HT-29 (cell line): ENCODE measurements around the gene PTPRN2. TPM values are rescaled to one million over a fixed set of nuclear protein-coding genes. Genes with fewer than 3 reads are reported as not detected.

Experiments used
- DNase-seq: peaks from one replicate; pipeline ENCODE4 v3.0.0-alpha.2; 2015; ENCODE audit warnings: low spot score
- total RNA-seq: library from RNA; depleted of rRNA; stranded (reverse); fragments of >200 nt; shearing (Covaris generic); gene quantifications from 2 replicates; pipeline ENCODE4 v1.2.3, GENCODE V29; 2014

The PTPRN2 gene
- total RNA-seq, 1 experiment from 2014 or later: 1.7 TPM

DNA sequence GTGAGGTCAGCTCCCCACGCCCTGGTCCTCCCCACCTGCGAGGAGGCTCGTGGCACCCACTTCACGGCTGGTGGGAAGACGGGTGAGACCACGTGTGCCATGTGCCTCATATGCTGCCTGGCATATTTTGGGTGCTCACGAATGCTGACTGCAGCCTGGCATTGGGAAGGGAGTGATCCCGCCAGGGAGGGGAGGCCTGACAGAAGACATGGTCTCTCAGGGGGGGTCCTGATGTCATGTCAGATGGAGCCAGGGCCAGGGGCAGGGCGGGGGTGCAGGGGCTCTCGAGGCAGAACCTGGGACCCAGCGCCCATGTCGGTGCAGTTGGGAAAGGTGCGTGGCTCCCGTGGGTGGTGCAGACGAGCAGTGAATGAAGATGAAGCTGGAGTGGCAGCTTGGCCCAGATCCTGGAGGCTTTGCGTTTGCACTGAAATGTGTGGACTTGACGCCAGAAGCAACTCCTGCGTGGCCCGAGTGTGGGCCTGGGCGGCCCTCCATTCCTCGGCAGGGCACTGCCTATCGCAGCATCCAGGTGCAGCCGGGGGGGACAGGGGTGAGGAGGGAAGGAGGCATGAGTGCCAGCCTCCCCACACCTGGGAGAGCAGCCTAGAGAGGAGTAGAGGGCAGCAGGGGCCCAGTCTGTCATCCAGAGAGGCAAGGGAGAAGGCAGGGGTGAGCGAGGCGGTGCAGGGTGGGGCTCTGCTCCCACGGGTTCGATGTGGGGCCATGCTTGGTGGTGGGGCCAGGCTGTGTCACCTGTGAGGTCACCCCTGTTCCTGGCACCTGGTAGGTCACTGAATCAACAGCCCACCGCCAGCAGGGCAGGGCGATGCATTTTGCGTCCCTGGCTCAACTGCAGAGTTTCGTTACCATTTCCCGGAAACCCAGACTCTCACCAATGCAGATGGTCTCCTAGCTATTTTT, 865.2 kb downstream of the PTPRN2 start:
- no peak for DNase-seq

DNA sequence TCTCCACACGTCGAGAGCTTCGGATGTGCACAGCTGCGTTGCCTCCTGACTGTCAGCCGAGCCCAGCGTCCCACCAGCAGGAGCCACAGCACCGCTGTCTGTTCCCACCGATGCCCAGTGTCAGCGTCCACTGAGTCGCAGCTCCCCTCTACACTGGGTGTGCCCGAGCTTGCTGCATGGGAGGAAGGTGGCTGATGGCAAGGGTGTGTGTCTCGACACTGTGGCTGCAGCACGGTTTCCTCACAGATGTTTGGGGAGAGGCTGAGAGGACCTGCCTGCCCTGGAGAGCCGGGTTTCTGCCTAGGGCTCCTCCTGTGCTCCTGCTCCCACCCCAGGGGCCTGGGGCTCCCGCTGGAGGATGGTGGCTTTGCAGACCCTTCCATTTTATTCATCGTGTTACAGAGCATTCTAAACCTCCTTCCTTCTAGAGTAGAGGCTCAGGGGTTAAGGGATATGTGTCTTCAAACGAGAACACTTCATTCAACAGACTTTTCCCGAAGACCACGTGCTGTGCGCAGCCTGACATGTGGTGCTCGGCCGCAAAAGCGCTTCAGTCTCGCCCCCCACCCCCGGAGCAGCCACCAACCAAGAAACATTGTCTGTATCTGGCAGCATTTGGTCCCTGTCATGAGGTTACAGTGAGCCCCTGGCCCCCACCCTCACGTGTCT, 866.0 kb downstream of the PTPRN2 start:
- no peak for DNase-seq

DNA sequence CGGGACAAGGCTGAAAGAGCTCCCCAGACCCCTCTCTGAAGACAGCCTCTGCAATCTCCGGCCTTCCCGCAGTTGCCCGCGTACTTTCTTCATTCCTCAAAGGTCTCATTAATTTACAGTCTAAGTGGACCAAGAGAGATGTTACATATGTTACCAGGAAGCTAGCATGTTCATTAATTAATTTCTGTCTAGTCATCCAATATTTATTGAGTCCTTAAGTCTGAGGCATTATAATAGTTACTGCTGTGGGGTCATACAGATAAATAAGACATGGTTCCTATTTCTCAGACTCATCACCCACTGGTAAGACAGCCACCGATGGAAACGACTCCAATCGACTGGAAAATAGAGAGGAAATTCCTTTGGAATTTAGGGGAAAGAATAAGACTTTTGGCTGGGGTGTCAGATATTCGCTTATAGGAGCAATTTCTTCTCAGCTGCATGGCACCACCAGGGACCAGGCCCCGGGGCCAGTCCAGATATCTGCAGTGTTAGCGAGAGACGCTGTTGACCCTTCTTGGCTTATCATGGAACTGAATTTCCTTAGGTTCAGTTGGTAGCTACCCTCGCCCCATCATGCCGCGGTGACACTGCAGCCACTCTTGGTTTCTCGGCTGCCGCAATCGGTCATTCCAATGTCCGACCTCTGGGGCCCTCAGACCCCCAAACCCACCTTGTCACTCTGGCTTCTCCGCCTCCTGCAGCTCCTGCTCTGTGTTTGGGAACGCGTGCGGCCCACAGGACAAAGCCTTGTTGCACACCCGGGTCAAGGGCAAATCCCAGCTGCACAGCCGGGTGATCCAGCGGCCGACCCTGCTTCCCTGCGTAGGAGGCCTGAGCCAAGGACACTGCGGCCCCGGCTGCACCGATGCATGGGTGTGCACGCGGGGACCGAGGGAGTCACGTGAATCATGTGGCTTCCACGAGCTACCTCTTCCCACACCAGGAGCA, 867.6 kb downstream of the PTPRN2 start:
- DNase-seq: no peak

DNA sequence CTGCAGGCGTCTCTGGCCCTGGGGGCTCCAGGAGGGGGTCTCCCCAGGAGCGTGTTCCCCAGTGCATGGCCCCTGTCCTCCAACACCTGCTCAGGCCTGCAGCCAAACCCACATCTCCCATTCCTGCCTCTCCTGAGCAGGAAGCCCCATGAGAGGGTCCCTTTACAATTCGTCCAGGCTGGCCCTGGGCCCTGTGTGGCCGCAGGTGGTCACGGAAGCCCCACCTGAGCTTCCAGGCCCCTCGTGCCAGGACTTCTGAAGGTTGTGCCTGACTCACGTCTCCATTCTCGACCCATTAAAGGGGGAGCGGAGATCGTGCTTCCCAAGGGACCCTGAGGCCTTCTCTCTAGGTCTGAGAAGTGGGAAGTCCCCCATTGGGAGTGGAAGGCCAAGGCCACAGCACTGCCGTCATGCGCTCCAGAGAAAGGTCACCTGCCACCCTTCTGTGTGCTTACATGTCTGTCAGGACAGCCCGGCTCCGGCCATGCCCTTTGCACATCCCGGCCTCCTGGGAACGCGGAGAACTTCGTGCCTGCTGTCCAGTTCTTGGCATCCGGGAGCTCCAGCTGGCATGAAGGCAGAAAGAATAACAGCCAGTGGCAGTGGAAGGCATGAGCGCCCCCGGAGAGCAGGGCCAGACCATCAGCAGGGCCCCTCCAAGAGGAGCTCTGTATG, 868.5 kb downstream of the PTPRN2 start:
- DNase-seq: no peak

DNA sequence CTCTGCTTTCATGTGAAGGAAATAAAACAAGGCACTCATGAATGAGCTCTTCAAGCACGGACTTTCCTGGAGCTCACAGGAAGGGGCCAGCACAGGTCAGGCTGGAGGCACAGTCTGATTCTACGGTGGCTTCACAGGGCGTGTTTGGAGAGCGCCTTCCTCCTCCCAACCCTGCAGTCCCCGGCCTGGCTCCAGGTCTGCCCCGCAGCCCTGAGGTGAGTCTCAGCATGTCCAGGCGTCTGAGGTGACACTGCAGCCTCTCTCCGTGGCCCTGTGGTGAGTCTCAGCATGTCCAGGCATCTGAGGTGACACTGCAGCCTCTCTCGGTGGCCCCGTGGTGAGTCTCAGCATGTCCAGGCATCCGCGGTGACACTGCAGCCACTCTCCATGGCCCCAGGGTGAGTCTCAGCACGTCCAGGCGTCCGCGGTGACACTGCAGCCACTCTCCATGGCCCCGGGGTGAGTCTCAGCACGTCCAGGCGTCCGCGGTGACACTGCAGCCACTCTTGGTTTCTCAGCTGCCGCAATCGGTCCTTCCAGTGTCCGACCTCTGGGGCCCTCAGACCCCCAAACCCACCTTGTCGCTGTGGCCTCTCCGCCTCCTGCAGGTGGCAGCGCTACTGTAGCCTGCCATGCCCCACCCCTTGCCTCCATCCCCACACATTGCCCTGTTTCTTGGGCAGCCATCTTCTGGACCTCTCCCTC, 869.2 kb downstream of the PTPRN2 start:
- no peak for DNase-seq

DNA sequence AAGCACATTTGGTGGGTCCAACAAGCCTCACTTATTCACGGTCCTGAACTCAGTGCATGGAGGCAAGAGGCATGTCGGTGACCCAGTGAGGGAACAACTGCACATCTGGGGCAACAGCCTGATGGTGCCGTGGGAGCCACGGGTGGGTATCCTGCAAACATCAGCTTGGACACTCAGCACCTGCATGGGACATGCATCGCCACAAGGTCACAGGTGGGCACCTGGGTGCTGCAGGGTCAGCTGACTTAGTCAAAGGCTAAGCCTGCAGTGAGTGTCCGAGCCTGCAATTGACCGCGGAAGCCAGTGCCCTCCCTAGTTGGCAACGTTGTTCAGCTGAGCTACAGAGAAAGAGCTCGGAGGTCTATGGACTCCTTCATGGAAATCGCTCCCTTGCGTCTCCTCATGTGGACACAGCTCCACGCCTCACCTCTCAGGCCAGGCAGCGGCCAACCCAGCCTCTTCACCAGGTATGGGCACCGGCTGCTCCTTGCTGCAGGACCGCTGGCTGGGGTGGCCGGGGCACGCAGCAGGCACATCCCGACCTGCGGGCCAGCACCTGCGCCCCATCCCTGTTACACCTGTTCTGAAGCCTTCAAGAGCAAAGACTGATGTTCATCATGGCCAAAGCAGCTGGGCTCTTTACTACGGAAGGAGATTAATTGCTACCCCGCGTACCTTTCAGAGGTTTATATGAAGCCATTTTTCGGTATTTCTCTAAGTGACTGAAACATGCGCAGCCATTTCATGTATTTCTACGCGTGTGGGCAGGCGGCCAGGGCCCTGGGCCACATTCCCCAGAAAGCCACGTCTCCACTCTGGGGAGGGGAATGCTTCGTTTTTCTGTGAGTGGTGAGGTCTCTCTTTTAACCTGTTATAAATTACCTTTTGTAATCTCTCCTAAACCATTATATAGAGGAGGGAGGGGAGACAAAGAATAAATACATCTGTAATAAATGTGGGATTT, 870.1 kb downstream of the PTPRN2 start:
- DNase-seq: no peak

DNA sequence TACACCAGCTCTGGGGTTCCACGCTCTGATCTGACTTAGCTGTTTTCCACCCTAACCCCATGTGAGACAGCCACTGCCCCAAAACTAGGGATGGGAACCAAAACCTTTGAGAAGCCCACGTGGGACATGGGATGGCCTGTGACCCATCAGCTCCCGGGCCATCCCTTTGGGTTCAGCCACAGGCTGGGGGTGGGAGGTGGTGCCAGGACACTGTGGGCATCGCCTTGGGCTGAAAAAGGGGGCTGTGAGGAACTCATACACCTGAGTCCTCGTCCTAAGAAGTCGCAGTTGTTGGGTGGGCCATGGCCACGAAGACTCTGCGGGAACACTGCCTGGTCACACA, 871.7 kb downstream of the PTPRN2 start:
- DNase-seq: no peak

DNA sequence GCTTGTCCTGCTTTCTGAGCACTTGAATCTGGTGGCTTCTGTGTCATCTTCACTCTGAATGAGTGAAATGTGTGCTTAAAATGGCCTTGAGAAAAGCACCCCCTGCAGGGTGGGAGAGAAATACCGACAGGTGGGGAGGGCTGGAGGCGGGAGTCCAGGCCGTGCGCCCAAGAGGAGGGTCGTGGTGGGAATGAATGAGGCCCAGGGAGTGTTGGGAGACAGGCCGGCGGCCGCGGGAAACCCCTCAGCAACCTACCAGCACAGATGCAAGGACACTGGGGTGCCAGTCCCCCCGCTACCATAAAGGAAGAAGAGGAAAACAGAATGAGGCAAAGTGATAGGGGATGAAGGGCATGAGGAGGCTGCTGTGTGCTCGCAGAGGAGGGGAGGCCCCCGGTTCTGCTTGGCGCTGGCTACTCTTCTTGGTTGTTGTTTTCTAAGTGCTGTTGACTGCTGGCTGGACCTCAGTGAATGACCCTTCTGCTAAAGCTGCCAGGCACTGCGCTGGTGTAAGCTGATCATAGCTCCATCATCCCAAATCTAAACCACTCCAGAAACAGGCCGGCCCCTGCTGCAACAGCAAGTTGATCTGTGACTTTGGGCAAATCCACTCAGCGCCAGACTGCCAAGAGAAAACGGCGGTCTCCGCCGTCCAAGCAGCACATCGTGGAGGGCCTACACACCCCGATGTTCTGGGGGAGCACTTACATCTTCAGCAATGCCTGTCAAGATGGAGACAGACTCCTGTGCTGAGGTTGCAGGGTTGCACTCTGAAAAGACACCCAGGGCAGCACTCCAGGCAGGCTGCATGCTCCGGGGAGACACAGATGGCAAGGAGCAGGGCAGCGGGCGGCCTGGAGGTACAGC, 872.3 kb downstream of the PTPRN2 start:
- DNase-seq: no peak

DNA sequence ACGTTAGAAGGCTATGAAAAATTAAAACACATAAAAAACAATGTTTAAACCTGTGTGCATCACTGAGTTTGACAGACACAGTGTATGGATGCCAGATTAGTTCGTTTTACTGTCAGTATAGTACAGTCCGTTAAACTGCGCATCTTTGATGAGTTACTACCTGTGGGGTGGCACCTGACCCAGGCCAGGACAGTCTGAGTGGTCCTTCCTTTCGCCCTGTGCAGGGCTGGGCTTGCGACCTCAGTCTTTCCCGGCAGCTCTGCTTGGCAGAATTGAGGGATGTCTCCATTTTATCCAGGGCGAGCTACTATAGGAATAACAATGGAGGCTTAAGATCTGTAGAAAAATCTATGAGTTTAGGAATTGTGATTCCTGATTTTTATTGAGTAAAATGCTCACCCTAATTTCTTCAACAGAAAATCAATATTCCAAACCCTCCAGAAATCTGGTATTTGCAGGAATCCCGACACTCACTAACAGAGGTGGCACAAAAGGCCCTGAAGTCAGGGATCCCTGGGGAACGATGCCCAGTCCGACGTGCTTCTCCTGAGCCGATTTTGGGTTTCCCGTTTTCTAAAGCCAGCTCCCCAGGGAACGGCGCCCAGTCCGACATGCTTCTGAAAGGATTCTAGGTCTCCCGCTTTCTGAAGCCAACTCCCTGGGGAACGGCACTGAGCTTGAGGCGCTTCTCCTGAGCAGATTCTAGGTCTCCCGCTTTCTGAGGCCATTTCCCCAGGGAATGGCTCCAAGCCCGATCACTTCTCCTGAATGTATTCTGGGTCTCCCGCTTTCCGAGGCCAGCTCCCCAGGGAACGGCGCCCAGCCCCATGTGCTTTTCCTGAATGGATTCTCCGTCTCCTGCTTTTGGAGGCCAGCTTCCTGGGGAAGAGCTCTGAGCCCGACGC, 873.2 kb downstream of the PTPRN2 start:
- no peak for DNase-seq

DNA sequence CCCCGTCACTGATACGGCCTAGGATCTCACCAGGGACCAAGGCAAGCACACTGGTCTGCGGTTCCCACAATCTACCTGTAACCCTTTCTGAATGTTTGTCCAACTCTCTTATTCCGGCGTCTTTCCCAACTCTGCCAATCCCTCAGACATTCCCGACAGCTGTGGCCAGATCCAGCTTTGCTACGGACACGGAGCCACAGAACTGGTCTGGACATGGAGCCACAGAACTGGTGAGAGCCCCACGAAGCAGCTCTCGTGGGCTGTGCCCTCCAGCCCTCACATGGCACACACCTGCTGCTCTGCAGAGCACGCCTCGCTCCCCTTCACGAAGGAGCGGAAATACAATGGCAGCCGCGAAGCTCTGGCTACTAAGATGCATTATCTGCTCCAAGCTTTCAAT, 874.0 kb downstream of the PTPRN2 start:
- no peak for DNase-seq

DNA sequence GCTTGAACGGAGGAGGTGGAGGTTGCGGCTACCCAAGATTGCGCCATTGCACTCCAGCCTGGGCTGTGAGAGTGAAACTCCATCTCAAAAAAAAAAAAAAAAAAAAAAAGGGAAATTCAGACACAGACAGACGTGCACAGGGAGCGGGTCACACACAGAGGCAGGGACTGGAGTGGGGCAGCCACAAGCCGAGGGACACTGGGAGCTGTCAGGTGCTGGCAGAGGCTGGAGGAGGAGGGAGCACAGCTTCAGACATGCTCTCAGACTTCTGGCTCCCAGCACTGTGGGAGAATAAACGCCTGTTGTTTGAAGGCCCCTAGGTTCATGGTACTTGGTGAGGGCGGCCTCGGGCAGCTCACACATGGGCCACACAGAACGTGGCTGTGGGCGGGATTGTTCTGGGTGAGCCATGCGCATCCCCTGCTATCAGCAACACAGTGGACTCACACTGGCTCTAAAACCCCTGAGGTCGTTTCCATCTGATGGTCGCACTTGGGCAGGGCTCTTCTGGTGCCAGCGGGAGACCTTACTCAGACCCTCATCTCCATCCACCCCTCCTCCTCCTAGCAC, 874.9 kb downstream of the PTPRN2 start:
- DNase-seq: no peak

DNA sequence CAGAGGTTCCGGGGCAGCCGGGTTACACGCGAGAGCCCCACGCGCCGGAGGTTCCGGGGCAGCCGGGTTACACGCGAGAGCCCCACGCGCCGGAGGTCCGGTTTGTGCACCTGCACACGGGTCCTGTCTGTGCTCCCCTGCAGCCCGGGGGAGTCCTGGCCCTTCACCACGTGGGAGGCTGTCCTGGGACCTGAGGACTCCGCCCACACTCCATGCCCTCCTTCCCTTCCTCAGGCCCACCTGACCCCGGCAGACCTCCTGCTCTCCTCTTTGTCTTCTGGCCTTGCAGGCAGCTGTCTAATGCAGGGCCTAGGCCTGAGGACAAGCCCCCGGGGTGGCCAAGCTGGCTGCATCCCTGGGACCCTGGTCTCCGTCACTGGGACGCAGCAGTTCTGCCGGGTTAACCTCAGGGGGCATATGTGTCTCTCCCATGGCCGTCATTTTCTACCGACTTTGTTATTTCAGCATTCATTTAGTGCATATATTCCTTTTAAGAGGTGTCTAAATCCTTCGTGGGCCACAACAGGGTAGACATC, 876.2 kb downstream of the PTPRN2 start:
- no peak for DNase-seq

DNA sequence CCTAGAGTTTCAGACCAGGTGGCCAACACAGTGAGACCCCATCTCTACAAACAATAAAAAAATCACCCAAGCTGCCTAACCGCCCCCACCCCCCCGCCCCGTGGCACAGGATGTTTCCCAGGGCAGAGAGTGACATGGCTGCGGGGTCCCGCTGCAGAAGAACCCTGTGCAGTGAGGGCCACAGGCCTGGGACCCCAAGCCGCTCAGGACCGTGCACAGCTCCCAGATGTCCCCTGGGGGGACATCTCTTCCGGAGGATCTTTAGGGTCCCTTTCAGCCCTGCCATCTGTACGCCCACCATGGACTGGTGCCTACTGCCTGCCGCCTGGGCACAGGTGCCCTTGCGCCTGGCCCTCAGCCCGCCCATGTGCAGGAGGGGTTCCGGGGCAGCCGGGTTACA, 877.2 kb downstream of the PTPRN2 start:
- DNase-seq: no peak

DNA sequence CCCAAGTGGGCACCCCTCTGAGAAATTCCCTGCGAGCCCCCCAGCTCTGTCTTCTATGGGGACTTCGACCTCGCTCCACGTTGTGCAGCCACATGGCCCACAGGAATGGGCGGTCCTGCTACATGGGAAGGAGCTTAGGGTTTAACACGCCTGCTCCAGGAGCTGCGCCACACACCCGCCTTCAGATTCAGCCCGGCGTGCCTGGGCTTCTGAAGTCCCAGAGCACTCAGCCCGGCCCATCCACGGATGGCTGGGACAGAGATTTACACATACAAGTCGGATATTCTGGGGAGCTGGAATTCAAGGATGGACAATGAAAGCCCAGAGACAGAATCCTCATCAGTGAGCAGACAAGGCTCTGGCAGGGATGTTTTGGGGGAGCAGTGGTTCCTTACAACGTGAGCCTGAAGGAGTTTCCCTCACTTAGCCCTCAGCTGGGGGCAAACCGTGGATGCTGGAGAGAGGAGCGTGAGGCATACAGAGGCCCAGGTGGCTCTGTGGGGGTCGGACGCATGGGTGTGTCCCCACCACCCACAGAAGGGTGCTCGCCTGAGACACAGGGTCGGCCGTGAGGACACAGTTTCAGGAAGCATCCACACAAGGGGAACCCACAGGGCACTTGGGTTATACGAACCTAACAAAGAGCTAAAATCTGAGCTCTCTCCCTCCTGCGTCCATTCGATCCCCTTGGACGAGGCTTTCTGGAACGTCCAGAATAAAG, 877.9 kb downstream of the PTPRN2 start:
- no peak for DNase-seq

DNA sequence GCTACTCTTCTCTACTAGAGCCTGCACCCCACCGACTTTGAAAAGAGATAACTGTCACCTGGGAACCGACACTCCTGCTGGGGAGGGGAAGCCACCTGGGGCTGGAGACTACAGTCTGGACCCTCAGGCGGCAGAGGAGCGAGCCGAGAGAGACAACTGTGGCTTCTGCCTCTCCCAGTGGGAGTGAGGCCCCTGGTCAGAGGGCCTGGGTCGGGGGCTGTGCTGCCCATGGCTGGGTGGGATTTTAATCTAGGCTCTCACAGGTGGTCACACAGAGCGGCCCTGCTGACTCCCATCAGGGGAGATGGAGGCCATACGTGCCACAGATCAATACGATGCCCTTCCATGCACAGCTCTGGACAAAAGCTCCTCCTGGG, 878.7 kb downstream of the PTPRN2 start:
- no peak for DNase-seq
